Testis (tissue), 2 donors: ENCODE data around the gene FAM76B.

ENCODE experiments used
- CTCF ChIP-seq, 3 experiments: fragments of 450-650 bp in 2 of 3; fragments of 200-600 bp in 1 of 3; sonication (generic) in 1 of 3; IDR thresholded peaks; one replicate each; pipeline ENCODE4 v1.5.1; 2016 to 2019; ENCODE audit warnings: antibody characterized with exemption in 3 of 3, mild to moderate bottlenecking in 2 of 3, moderate library complexity in 1 of 3
- POLR2A ChIP-seq: fragments of 450-650 bp; IDR thresholded peaks from one replicate; pipeline ENCODE4 v1.6.1; 2017; ENCODE audit warnings: antibody characterized with exemption, mild to moderate bottlenecking, moderate library complexity

GRCh38 chr11:95792200-95792599 is 2.6 kb upstream of the FAM76B start:
- no peak for TF ChIP-seq CTCF (IDR thresholded peaks at IDR 0.05)
- TF ChIP-seq POLR2A: no peak
